Measurements from ENCODE around the gene SIK3.

GRCh38 chr11:116901964-116902688 is 196.1 kb downstream of the SIK3 start:
- TF ChIP-seq CTCF (IDR thresholded peaks at IDR 0.05) (no peak), POLR2A (IDR thresholded peaks at IDR 0.05) (no peak)

Measured in adrenal gland (tissue), 5 donors.